HepG2 (cell line): ENCODE data around the gene PHEX. TPM values are rescaled to one million over a fixed set of nuclear protein-coding genes. Genes with fewer than 3 reads are reported as not detected.

Source experiments
- ATAC-seq: fragments of 200-7000 bp; cut with Tn5 transposase; 3 replicates; pipeline ENCODE4 v1.9.1; 2020; ENCODE audit warnings: mild to moderate bottlenecking, moderate library complexity
- BruUV-seq: library from RNA; stranded (reverse); fragments of 400-500 nt; replicated peaks from 2 replicates; lab custom pipeline; 2021; lab: Mats Ljungman, UMichigan
- CTCF ChIA-PET: fragments of 300-600 bp; formaldehyde crosslinking; extraction: SDS; loops from one replicate; lab custom pipeline; 2021; ENCODE audit warnings: low total read pairs, inconsistent platforms, low intra/inter-chr PET ratio; lab: Yijun Ruan, JAX
- POLR2A ChIA-PET: fragments of 350-600 bp; sonication (Branson Sonifier 250); formaldehyde crosslinking; loops from one replicate; lab custom pipeline; 2020; ENCODE audit warnings: antibody characterized with exemption, inconsistent platforms; lab: Yijun Ruan, JAX
- DNase-seq: peaks from one replicate; pipeline ENCODE4 v3.0.0-alpha.2; 2015; ENCODE audit warnings: low spot score
- FAIRE-seq: peaks from 3 replicates; lab custom pipeline; 2011; peaks lifted over from hg19 to GRCh38; lab: Jason Lieb, UNC
- H2AFZ ChIP-seq: one replicate; pipeline ENCODE4 v1.6.1; 2011; ENCODE audit warnings: low read length, inconsistent platforms
- H3K27ac ChIP-seq: fragments of 300-600 bp; 3 replicates; pipeline ENCODE4 v1.8.0; 2011; ENCODE audit warnings: mixed run types, mild to moderate bottlenecking, mixed read lengths, low read length, inconsistent platforms; ENCODE audit not compliant: insufficient read depth; ENCODE audit errors: extremely low read length
- H3K27me3 ChIP-seq, 2 experiments: fragments of 200-600 bp in 1 of 2; 2 replicates in 1 of 2; 3 replicates in 1 of 2; pipeline versions ENCODE4 v1.6.0 to v1.8.0; 2011; ENCODE audit warnings: low read length in 2 of 2, mild to moderate bottlenecking in 2 of 2, moderate library complexity in 2 of 2, inconsistent platforms in 1 of 2; ENCODE audit not compliant: insufficient read depth in 2 of 2, control insufficient read depth in 1 of 2
- H3K36me3 ChIP-seq, 2 experiments: fragments of 200-600 bp in 1 of 2; replicated peaks in 1 of 2; 2 replicates in 1 of 2; 3 replicates in 1 of 2; pipeline versions ENCODE4 v1.5.1 to v1.8.0; 2011; ENCODE audit warnings: low read length in 2 of 2, inconsistent platforms in 1 of 2; ENCODE audit not compliant: insufficient read depth in 2 of 2, control insufficient read depth in 1 of 2
- H3K4me1 ChIP-seq: 2 replicates; pipeline ENCODE4 v1.5.1; 2012; ENCODE audit warnings: low read length, inconsistent platforms; ENCODE audit not compliant: insufficient read depth
- H3K4me2 ChIP-seq: 2 replicates; pipeline ENCODE4 v1.6.0; 2011; ENCODE audit warnings: low read depth, low read length, inconsistent platforms
- H3K4me3 ChIP-seq, 3 experiments: fragments of 200-600 bp in 1 of 3; sonication (generic), shearing (Covaris generic) in 1 of 3; replicated peaks in 1 of 3; 2 replicates each; pipeline ENCODE4 v1.5.1; 2011 to 2016; ENCODE audit warnings: low read length in 3 of 3, inconsistent platforms in 2 of 3, low read depth in 2 of 3, mild to moderate bottlenecking in 2 of 3, control low read depth in 1 of 3, mixed read lengths in 1 of 3; ENCODE audit not compliant: insufficient read depth in 1 of 3
- H3K79me2 ChIP-seq: one replicate; pipeline ENCODE4 v1.6.1; 2011; ENCODE audit warnings: low read length, inconsistent platforms; ENCODE audit not compliant: insufficient read depth
- H3K9ac ChIP-seq: 2 replicates; pipeline ENCODE4 v1.6.0; 2011; ENCODE audit warnings: mild to moderate bottlenecking, low read depth, low read length, inconsistent platforms; ENCODE audit not compliant: insufficient read depth
- H3K9me3 ChIP-seq: 2 replicates; pipeline ENCODE4 v1.5.1; 2012; ENCODE audit warnings: mild to moderate bottlenecking, low read length
- H4K20me1 ChIP-seq: 2 replicates; pipeline ENCODE4 v1.6.0; 2011; ENCODE audit warnings: inconsistent platforms, mild to moderate bottlenecking, low read length, moderate library complexity; ENCODE audit not compliant: insufficient read depth
- CSRNP2 ChIP-seq: sonication (generic); formaldehyde crosslinking; conservative IDR thresholded peaks from 2 replicates; pipeline ENCODE4 v1.8.0; 2022; ENCODE audit warnings: low read depth, missing genetic modification reagents
- DMAP1 ChIP-seq: IDR thresholded peaks from 2 replicates; pipeline ENCODE4 v1.6.1; 2016
- FUBP1 ChIP-seq: sonication (generic); formaldehyde crosslinking; IDR thresholded peaks from 2 replicates; pipeline ENCODE4 v1.5.1; 2020; ENCODE audit warnings: missing genetic modification reagents, mild to moderate bottlenecking, borderline replicate concordance
- GLI4 ChIP-seq: sonication (generic); formaldehyde crosslinking; IDR thresholded peaks from 2 replicates; pipeline ENCODE4 v1.5.1; 2020; ENCODE audit warnings: missing genetic modification reagents, mild to moderate bottlenecking, moderate library complexity, borderline replicate concordance
- GLMP ChIP-seq: sonication (generic); formaldehyde crosslinking; IDR thresholded peaks from 2 replicates; pipeline ENCODE4 v1.9.0; 2021; ENCODE audit warnings: missing genetic modification reagents, mild to moderate bottlenecking, borderline replicate concordance
- ISL2 ChIP-seq: sonication (generic); formaldehyde crosslinking; IDR thresholded peaks from 2 replicates; pipeline ENCODE4 v1.5.0; 2020; ENCODE audit warnings: missing genetic modification reagents
- PRDM15 ChIP-seq: sonication (generic); formaldehyde crosslinking; IDR thresholded peaks from 2 replicates; pipeline ENCODE4 v1.4.0; 2020; ENCODE audit warnings: missing genetic modification reagents
- TGIF2 ChIP-seq: IDR thresholded peaks from 2 replicates; pipeline ENCODE4 v1.6.1; 2016; ENCODE audit warnings: control low read depth, missing compliant biosample characterization
- TOPORS ChIP-seq: sonication (generic); formaldehyde crosslinking; IDR thresholded peaks from 2 replicates; pipeline ENCODE4 v1.8.0; 2023; ENCODE audit warnings: mild to moderate bottlenecking, missing genetic modification reagents
- ZBTB25 ChIP-seq: IDR thresholded peaks from 2 replicates; pipeline ENCODE4 v1.6.1; 2018; ENCODE audit warnings: missing genetic modification reagents
- ZC3H13 ChIP-seq: sonication (generic); formaldehyde crosslinking; IDR thresholded peaks from 2 replicates; pipeline ENCODE4 v1.8.1; 2023; ENCODE audit warnings: mild to moderate bottlenecking, missing genetic modification reagents, moderate library complexity
- ZSCAN29 ChIP-seq: sonication (generic); formaldehyde crosslinking; conservative IDR thresholded peaks from 2 replicates; pipeline ENCODE4 v1.4.0; 2020; ENCODE audit warnings: mild to moderate bottlenecking, missing genetic modification reagents
- WGBS: methylation state at CpG from one replicate; pipeline ENCODE4 v1.1.6; 2017; ENCODE audit warnings: low lambda C conversion rate; 5-methylcytosine and 5-hydroxymethylcytosine counted together
- in situ Hi-C: cut with HindIII; loops from 2 replicates; pipeline ENCODE4 v1.10.0; 2017; ENCODE audit warnings: low pct_unique_long_range_greater_than_20kb; ENCODE audit not compliant: extremely low pct_ligation_motif_present
- intact Hi-C: fragments of 100-400 bp; cut with micrococcal nuclease; formaldehyde crosslinking; loops from one replicate; pipeline ENCODE4 v1.10.0; 2022; ENCODE audit not compliant: unreplicated experiment
- polyA plus RNA-seq, 8 experiments: library from polyadenylated mRNA; depleted of rRNA in 3 of 8; stranded (reverse) in 7 of 8; unstranded in 1 of 8; fragments of >200 nt; fragmentation: Illumina TruSeq in 4 of 8; extraction: Trizol in 4 of 8; gene quantifications; 2 replicates each; pipeline versions ENCODE4 v1.2.1 to v1.2.3, GENCODE V29; 2011 to 2016; ENCODE audit warnings: low read depth in 4 of 8, missing spikeins in 1 of 8, mixed read lengths in 1 of 8; ENCODE audit not compliant: insufficient read depth in 1 of 8
- total RNA-seq, 5 experiments: library from RNA; depleted of rRNA; stranded (reverse); fragments of >200 nt; fragmentation: Illumina TruSeq; extraction: Trizol; gene quantifications; 2 replicates each; pipeline ENCODE4 v1.2.3, GENCODE V29; 2016; ENCODE audit warnings: low read depth in 1 of 5

PHEX gene
- total and polyA plus RNA-seq, 2 of the 13 experiments (the other 11 are each of a cell fraction or from before 2014, with no cell fraction given), result 0.01 to 0.27 TPM

- Histone ChIP-seq H3K79me2 (no peaks in the 10 kb centered on the region), H3K4me1 (no peaks in the 10 kb centered on the region), H3K27me3 (no peaks in the 10 kb centered on the region), H3K9me3 (no peaks in the 10 kb centered on the region), H3K4me3 (no peak overlapping the region), H3K27ac (no peak overlapping the region), H2AFZ (no peak overlapping the region), H3K4me2 (no peak overlapping the region), H4K20me1 (no peaks in the 10 kb centered on the region), H3K36me3 (no peaks in the 10 kb centered on the region), H3K9ac (no peak overlapping the region)
- in situ Hi-C loops, result no loop called here
- WGBS, result 57% methylated on average over 9 of the region's 11 CpGs
- ATAC-seq, result no peak
- no peak for FAIRE-seq
- TF ChIP-seq CSRNP2 (CRISPR knock-in tag) (no peak), ZBTB25 (CRISPR knock-in tag) (no peak), TOPORS (CRISPR knock-in tag) (no peak), ISL2 (CRISPR knock-in tag) (no peak), FUBP1 (CRISPR knock-in tag) (no peak), TGIF2 (CRISPR knock-in tag) (no peak), ZC3H13 (CRISPR knock-in tag) (no peak), DMAP1 (CRISPR knock-in tag) (no peak), PRDM15 (CRISPR knock-in tag) (no peak), GLMP (no peak), ZSCAN29 (CRISPR knock-in tag) (no peak), GLI4 (no peak)
- ChIA-PET POLR2A (no interaction called here), CTCF (no interaction called here)
- no TSS peak for BruUV-seq
- intact Hi-C loops, result no loop called here
- no peak for DNase-seq
These were observed 9.9 kb downstream of the PHEX start for GRCh38 chrX:22041907-22042530.
